GM12874 (cell line): ENCODE measurements around the gene KANSL2.

Experiments
- CTCF ChIP-seq: IDR thresholded peaks from 2 replicates; pipeline ENCODE4 v1.5.1; 2011; ENCODE audit warnings: low read depth, mild to moderate bottlenecking, control low read depth, low read length, moderate library complexity; ENCODE audit not compliant: insufficient read depth

KANSL2 gene

GRCh38 chr12:48687592-48687991, 5.6 kb upstream of the KANSL2 start:
- no peak for TF ChIP-seq CTCF

GRCh38 chr12:48686615-48687334, 4.7 kb upstream of the KANSL2 start:
- TF ChIP-seq CTCF, result no peak

- no peak for TF ChIP-seq CTCF
Observed at GRCh38 chr12:48686037-48686595, 4.1 kb upstream of the KANSL2 start.

- no peak for TF ChIP-seq CTCF
Observed at GRCh38 chr12:48683534-48683933, 1.5 kb upstream of the KANSL2 start.

GRCh38 chr12:48682927-48683326, 889 bp upstream of the KANSL2 start:
- TF ChIP-seq CTCF, result no peak

- TF ChIP-seq CTCF, result no peak
Observed at GRCh38 chr12:48681399-48681709, 684 bp downstream of the KANSL2 start.

GRCh38 chr12:48680861-48681260, 1.2 kb downstream of the KANSL2 start:
- TF ChIP-seq CTCF, result no peak
